Stimulated activated CD8-positive, alpha-beta memory T cell treated with anti-CD3 and anti-CD28 coated beads, Interleukin-15, amount 100 ng/mL, for 24 hours (primary cell): ENCODE data around the gene RNF4.
"Not testable (repeated sequence)": the region's sequence is repeated elsewhere in the genome, so short reads cannot be mapped to it uniquely, and the experiment has no call there.

ENCODE experiments used
- DNase-seq: peaks from one replicate; pipeline ENCODE4 v3.0.0-alpha.2; 2020; ENCODE audit warnings: low read depth

RNF4 gene, protein sequence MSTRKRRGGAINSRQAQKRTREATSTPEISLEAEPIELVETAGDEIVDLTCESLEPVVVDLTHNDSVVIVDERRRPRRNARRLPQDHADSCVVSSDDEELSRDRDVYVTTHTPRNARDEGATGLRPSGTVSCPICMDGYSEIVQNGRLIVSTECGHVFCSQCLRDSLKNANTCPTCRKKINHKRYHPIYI

DNA sequence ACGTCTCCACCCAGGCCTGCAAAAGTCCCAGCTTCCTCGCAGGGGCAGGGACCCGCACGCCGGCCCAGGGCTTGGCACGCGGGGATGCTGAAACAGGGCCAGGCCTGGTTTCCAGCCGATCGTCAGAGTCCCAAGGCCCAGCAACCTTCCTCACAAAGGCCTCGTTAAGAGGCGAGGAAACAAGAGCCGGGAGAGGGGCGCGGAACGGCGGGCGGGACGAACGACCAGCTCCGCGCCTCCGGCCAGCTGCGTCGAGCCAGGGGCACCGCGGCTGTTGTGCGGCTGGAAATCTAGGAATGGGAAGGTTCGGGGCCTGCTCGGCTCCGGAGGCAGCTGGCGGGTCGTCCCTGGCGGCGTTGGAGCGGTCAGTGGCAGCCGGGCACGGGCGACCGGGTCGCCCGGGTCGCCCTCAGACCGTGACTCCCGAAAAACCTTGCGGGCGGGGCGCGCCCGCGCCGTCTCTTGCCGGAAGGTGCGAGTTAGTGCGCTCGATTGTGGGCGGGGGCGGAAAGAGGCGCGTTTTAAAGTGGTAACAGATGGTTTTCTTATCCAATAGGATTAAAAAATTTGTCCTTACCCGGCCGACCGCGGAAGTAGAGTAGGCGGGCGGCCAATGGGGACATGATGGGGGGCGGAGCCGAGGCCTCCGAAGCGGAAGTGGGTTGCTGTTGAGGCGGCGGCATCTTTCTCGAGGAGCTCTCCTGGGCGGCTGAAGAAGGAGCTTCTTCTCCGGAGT lies at the start of gene RNF4:
RNF4 (plus strand) TSS at position 651 of the 736 bp plus-strand sequence. CDS start 21,388 bp downstream, outside the sequence.
- peak; percentile 78 for DNase-seq

DNA sequence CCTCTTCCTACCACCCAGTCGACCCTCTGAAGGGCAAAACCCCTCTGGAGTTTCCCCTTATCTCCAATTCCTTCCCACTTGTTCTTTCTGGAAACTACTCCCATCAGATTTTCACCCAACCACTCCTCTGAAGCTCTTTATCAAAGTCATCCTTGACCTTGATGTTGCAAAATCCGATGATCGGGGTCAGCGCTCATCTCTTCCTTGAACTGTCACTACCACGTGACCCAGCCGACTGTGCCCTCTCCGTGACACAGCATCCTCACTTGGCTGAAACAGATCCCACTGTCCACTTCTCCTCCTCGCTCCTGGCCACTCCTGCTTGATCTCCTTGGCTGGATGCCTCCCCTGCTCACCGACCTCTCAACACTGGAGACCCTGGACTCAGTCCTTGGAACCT lies 49.1 kb upstream of the RNF4 start:
- DNase-seq: no peak

DNA sequence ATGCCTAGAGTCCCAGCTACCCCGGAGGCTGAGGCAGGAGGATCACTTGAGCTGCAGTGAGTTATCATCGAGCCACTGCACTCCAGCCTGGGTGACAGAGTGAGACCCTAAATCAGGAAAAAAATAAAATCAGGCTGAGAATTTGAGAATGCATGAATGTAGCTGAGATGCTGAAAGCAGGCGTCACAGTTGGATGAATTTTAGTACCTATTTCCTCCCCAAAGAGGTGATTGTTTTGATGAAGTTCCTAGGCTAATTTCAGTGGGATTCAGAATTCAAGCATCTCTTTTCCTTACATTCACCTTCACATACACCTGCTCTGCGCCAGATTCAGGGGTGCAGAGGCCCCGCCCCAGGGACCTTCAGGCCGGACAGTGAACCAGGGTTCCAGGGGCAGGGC lies 47.0 kb upstream of the RNF4 start:
- DNase-seq: no peak

DNA sequence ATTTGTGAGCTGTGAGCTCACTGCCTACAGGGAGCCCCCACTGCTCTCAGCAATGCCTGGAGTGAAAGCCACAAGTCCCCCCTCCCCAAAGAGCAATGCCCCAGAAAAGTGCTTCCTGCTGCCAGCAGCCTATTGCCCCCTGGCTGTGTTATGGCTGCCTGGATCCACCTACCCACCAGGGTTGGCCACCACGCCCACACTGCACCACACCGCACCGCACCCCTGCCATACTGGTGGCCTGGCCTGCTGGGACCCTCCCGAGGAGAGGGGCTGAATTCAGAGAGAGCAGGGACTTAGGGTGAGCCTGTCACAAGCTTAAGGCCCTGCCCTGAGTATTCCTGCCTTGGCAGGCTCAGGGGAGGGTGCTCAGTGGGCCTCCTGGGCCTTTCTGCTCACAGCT lies 45.8 kb upstream of the RNF4 start:
- DNase-seq: no peak

DNA sequence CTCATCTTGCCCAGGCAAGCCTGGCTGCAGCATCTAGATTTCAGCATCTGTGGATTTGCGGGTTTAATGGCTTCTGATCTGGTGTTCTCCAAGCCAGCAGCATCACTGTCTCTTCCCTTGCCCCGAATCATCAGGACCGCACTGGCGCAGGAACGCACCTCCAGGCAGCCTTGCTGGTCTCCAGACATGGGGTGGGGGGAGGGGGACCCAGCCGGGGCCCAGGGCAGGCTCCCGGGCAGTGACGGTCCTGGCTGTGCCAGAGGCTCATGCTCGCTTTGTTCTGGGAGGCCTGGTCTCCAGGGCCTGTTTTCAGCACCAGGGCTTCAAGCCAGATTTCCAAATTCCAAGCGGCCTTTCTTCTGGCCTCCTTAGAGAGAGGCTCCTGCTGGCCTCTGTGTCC lies 45.2 kb upstream of the RNF4 start:
- DNase-seq: no peak

DNA sequence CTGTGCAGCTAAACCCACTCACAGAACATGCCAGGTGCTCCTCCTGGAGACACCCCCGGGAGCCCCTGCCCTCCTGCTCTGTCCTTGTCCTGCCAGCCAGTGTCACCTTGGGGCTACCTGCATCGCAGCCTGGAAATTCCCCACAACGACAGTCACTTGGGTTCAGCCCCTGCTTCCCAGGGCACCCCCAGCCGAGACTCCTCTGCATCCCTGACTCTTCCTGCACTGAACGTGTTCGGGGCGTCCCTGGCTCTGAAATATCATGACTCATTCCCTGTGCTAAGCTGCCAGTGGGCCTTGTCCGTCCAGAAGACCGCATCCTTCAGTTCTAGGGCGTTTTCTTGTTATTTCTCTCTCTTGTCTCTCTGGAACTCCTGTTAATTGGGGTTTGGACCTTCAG lies 44.3 kb upstream of the RNF4 start:
- no peak for DNase-seq

DNA sequence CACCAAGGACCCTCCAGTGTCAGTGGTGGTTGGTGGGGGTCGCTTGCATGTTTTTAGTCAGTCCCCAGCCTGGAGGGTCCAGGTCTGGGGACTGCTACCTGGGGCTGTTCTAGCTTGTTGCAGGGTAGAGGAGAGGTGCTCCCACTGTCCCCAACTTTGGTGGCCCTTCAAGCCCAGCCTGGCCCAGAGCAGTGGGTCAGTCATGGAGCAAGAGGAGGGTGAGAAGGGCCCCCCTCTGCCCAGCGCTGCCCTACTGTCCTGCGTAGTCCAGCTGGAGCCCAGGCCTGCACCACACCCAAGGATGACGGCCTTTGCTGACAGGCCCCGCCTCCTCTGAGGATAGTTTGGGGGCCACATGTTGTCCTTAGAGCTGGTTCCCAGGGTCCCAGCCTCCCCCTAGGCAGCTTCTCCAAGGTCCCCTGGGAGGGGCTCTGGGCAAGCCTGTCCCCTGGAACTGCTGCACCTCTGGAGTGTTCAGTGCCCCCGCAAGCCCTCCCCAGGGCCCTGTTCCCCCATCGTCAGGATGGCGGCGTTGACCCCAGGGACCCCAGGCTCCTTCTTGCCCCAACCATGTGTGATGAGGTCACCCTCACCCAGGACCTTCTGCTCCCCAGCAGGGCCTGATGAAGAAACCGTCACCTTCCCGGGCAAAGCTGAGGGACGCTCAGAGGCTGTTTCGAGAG lies 43.4 kb upstream of the RNF4 start:
- no peak for DNase-seq

DNA sequence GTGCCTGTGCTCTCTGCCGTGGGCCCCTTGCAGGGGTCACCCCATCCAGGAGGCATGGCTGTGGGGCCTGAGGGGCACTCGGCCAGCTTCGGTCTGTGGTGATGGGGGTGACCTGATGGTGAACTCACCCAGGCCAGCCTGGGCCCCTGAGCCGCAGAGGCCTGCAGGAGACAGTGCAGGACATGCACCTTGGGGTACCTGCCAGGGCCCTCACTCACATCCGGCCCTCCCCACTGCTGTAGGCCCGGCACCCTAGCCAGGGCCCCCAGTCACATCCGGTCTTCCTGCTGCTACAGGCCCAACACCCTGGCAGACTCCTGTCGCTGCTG lies 42.9 kb upstream of the RNF4 start:
- DNase-seq: no peak

DNA sequence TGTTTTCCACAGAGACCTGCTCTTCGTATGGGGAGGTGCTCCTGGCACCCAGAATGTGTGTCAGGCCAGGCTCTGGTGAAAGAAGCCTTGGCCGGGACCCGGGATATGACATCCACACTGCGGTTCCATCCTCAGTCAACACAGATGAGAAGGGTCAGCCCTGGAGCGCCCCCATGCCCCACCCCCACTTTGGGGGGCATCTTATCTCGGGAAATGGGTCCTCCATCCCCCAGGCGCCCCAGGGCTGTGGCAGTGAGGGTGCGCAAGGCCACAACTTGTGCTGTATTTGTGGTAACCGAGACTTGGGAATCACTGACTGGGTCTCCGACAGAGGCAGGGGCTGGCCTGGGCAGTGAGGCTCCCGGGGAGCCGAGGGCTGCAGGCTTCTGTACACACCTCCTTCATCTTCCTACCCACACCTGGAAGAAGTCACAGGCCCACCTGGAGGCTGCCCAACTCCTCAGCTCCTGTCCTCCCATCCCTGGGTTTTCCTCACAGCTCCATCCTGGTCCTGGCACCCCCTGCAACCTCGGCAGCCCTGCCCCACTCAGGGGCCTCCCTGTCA lies 42.1 kb upstream of the RNF4 start:
- no peak for DNase-seq

DNA sequence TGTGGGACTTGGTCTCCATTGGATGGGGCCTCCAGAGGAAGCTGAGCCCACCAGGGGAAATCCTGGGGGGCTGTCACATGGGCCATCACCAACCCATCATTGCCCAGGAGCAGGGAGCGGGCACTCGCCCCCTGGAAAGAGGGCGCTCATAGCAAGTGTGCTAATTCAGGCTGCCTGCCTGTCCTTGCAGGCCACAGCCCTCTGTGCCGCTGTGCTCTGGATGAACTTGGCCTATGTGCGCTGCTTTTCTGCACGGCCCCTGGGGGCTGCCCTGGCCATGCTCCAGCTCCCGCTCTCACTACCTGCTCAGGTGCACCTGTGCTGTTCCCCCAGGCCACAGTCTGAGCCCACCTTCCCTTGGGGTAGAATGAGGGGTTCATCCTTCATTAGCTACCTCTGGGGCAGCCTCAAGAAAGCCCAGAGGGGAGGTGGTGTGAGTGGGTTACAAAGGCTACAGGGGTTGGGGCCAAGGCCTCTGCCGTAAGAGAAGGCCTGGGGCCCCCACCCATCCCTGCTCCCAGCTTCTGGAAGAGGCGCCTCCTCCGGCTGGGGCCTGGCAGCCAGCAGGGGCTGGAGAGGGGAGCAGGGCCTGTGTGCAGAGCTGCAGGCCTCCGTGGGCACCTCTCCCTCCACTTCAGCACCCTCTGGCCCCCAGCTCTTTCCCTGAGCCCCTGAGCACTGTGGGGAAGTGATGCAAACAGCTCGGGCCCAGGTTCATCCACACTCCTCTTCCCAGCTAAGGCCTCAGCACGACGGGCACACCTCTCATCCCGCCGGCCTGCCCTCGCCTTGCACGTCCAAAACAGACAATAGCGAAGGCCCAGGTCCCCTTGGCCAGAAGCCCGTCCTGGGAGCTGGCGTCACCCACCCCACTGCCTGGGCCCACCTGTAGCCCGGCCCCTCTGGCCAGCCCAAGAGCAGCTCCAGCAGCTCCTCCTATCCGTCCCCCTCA lies 41.2 kb upstream of the RNF4 start:
- DNase-seq: no peak

DNA sequence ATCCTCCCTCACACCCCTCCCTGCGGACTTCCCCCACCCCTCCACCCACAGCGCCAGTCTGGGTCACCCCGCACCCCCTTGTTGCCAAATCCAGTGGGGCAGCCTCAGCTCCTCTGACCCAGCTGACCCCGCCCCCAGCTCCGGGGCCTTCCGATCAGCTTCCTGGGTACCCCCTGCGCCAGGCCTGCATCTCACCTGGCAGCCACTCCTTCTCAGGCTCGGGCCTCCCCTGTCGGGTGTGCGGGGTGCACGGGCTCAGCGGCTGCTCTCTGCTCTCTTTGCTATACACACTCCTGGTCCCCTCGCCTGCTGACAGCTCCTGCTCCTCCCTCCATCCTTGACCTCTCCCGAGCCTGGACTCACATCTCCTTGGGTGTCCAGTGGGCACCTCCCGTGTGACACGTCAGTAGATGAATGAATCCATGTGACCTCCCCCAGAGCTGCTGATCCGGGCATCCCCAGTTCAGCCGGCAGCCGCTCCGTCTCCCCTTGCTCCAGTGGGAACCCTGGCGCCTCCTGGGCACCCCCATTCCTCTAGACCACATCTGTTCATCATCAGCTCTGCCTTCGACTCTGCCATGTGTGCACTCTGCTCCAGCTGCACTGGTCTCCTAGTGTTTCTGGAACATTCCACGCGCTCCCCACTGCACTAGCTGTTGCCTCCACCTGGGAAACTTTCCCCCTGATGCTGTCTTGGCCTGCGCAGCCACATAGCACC lies 40.3 kb upstream of the RNF4 start:
- no peak for DNase-seq

DNA sequence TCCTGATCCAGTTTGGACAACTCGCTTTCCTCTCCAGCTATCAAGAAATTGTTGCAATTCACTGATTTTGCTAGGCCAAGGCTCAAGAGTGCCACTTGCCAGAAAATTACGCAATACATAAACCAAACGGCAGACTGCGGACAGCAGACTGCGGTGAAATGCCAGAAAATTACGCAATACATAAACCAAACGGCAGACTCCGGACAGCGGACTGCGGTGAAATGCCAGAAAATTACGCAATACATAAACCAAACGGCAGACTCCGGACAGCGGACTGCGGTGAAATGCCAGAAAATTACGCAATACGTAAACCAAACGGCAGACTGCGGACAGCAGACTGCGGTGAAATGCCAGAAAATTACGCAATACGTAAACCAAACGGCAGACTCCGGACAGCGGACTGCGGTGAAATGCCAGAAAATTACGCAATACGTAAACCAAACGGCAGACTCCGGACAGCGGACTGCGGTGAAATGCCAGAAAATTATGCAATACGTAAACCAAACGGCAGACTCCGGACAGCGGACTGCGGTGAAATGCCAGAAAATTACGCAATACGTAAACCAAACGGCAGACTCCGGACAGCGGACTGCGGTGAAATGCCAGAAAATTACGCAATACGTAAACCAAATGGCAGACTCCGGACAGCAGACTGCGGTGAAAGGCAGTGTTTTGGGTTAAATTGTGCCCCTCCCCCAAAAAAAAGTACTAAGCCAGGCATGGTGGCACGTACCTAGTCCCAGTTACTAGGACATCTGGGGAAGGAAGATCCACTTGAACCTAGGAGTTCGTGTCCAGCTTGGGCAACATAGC lies 38.8 kb upstream of the RNF4 start:
- DNase-seq: not testable (repeated sequence)

DNA sequence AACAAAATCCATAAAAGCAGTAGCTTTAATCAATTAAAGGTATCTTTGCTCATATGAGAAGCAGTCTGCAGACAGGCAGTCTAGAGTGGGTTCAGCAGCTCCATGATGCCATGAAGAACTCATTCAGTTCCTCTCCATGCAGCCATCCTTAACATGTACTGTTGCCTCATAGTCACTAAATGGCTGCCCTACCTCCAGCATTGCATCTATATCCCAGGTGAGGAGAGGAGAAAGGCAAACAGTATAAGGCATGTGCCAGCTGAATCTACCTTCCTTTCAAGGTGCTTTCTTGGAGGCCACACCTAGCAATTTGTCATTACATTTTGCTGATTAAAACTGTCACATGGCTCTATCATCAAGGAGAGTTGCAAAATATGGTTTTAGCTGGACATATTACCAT lies 36.9 kb upstream of the RNF4 start:
- DNase-seq: no peak

DNA sequence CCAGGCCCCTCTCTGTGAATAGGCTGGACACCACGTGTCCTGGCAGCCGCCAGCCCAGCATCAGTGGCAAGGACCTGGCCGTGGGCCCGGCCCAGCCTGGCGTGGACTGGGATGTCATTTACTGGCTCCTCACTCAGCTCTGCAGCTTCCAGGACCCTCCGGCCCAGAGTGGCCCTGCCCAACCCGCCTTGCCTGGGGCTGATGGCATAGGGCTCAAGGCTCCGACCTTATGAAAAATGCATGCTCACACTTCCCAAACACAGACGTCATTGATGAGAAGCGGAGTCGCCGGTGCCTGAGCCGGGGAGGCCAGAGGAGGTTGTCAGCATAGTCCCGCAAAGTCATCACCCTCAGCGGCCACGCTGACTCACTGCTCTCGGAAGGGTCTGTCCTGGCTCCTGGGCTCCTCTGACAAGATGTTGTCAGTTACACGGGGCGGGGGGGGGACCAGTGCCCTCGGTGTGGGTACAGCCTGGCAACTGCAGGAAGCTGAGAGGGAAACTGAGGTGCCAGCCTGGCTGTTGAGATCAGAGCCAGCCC lies 35.8 kb upstream of the RNF4 start:
- DNase-seq: no peak

DNA sequence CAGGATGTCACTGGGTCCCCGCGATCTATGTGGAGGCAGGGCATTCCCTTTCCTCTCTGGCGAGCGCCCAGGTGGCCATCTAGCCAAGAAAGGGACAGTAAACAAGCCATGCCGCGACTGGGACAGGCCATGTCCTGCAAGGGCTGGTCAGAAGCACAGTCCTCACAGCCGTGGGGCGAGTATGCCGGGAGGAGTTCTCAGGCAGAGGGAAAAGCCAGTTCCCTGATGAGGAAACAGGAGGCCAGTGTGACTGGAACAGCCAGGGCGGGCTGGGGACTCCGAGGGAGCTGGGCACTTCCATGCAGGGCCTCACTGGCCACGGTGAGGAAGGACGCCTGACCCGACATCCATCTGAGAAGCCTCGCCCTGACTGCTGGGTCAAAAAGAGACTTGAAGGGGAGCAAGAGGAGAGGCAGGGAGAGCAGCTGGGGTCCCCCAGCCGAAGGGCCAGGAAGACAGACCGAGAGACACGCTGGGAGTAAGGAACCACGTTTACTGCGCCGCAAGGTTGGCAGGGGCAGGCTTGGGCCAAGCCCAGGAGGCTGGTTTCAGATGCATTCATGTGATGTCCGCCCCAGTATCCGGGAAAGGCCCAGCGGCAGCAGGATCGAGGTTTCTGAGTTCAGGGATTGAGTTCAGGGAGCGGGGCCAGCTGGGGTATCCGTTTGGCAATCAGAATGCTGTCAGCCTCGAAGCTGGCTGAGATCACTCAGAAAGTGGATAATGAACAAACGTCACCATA lies 35.1 kb upstream of the RNF4 start:
- no peak for DNase-seq

DNA sequence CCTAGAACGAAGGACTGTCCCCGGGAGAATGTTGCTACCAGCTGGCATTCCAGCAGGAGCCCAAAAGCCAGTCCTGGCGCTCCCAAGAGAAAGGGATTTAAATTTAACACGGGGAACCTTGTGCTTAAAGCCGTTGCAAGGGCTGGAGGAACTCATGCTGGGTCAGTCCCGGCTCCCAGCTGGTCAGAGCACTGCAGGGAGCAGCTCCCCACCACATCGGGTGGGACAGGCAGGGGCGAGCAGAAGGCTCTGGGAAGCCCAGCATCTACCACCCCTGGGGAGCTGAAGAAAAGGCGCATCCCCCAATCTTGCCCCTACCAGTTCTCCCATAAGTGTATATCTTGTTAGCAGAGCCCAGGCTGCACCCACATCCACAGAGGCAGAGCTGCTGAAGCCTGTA lies 34.5 kb upstream of the RNF4 start:
- DNase-seq: no peak

DNA sequence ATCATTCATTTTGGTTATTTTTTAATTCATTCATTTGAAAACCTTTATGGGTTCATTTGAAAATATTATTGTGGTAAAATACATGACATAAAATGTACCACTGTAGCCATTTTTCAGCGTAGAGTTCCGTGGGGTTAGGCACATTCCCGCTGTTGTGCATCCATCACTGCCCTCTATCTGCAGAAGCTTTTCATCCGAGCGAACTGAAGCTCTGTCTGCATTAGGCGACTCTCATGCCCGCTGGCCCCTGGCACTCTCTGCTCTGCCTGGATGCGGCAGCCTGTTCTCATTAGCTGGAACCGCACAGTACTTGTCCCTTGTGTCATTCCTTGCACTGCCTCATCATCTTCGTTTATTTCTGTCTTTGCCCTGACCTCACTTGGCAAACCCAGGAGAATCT lies 32.6 kb upstream of the RNF4 start:
- no peak for DNase-seq

DNA sequence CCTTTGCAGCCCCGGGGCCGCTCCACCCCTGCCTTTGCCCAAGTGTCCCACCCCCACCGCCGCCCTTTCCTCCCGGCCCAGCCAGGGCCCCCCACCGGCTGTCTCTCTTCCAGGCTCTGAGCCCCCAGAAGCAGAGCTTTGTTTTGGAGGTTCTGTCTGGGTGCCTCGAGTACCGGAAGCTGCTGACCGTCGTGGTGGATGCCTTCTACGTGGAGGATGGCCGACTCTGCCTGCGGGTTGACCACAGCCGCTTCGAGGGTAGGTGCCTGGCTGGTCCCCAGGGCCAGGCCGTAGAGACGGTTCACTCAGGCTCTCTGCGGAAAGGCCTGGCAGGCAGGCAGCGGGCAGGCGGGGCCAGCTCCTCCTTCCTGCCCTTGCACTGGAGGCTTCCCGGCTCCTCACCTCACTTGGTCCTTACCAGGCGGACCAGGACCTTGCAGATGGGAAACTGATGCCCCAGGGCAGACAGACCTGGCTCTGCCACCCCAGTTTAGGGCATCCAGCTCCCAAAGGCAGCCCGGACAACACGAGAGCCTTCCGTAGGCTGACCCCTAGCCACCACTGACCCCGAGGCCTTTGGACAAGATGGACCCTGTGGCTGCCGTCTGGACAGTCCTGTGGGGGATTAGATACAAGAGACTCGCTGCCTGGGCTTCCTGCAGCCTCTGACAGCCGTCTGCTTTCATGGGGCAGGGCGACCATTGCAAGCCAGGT lies 32.0 kb upstream of the RNF4 start:
- DNase-seq: no peak
